HCT116 (cell line): ENCODE results near the gene IL23A. TPM values are rescaled to one million over a fixed set of nuclear protein-coding genes. Genes with fewer than 3 reads are reported as not detected.

Source experiments
- ATAC-seq: fragments of 200-7000 bp; cut with Tn5 transposase; 2 replicates; pipeline ENCODE4 v1.9.1; 2020; ENCODE audit warnings: mild to moderate bottlenecking, moderate library complexity
- BruUV-seq: library from RNA; stranded (reverse); fragments of 400-500 nt; replicated peaks from 2 replicates; lab custom pipeline; 2021; lab: Mats Ljungman, UMichigan
- CTCF ChIA-PET: fragments of 300-600 bp; sonication (Branson Sonifier 250); formaldehyde crosslinking; loops from one replicate; lab custom pipeline; 2021; ENCODE audit warnings: antibody characterized with exemption; lab: Charles Lee
- POLR2A ChIA-PET: fragments of 300-600, 350-600 bp; sonication (Branson Sonifier 250); formaldehyde crosslinking; loops from one replicate; lab custom pipeline; 2021; ENCODE audit warnings: antibody characterized with exemption; lab: Charles Lee
- RAD21 ChIA-PET, 2 experiments: fragments of 300-600 bp; sonication (Branson Sonifier 250); formaldehyde crosslinking; loops; one replicate each; lab custom pipeline; 2023; ENCODE audit warnings: low total read pairs in 2 of 2; ENCODE audit not compliant: uncharacterized antibody in 2 of 2, unreplicated experiment in 2 of 2, low non-redundant PET in 1 of 2; lab: Charles Lee
- DNase-seq: peaks from one replicate; pipeline ENCODE4 v3.0.0-alpha.2; 2010; ENCODE audit warnings: low read depth, low spot score
- H2AFZ ChIP-seq: fragments of 200-600 bp; shearing (Covaris generic), sonication (generic); 2 replicates; pipeline ENCODE4 v1.6.1; 2017; ENCODE audit warnings: low read depth, mixed run types, mixed read lengths, antibody characterized with exemption, low read length; ENCODE audit not compliant: poor library complexity, severe bottlenecking
- H3K27ac ChIP-seq: 2 replicates; pipeline ENCODE4 v1.5.1; 2012; ENCODE audit warnings: low read depth, low read length
- H3K27me3 ChIP-seq: fragments of 200-600 bp; sonication (generic); 2 replicates; pipeline ENCODE4 v1.6.1; 2016; ENCODE audit warnings: mixed run types, low read length, mixed read lengths; ENCODE audit not compliant: insufficient read depth
- H3K36me3 ChIP-seq, 2 experiments: fragments of 200-500 bp in 1 of 2; fragments of 200-600 bp in 1 of 2; sonication (Bioruptor generic) in 1 of 2; sonication (generic) in 1 of 2; 2 replicates each; pipeline versions ENCODE4 v1.5.1 to v1.6.1; 2014 to 2016; ENCODE audit warnings: low read length in 2 of 2, inconsistent platforms in 1 of 2, mixed read lengths in 1 of 2, mixed run types in 1 of 2; ENCODE audit not compliant: insufficient read depth in 2 of 2, control insufficient read depth in 1 of 2
- H3K4me1 ChIP-seq, 2 experiments: fragments of 200-600 bp in 1 of 2; sonication (generic) in 1 of 2; 2 replicates each; pipeline versions ENCODE4 v1.5.1 to v1.6.1; 2012 to 2017; ENCODE audit warnings: low read length in 2 of 2, inconsistent platforms in 1 of 2, mild to moderate bottlenecking in 1 of 2, mixed read lengths in 1 of 2, mixed run types in 1 of 2, moderate library complexity in 1 of 2; ENCODE audit not compliant: insufficient read depth in 2 of 2, control insufficient read depth in 1 of 2
- H3K4me2 ChIP-seq: fragments of 200-600 bp; sonication (generic); 2 replicates; pipeline ENCODE4 v1.6.1; 2017; ENCODE audit warnings: mixed run types, low read length, mixed read lengths
- H3K4me3 ChIP-seq, 2 experiments: fragments of 200-600 bp in 1 of 2; sonication (generic) in 1 of 2; replicated peaks in 1 of 2; 2 replicates each; pipeline ENCODE4 v1.5.1; 2011 to 2016; ENCODE audit warnings: low read length in 2 of 2, control low read depth in 1 of 2, low read depth in 1 of 2, mild to moderate bottlenecking in 1 of 2, mixed read lengths in 1 of 2, mixed run types in 1 of 2
- H3K79me2 ChIP-seq: fragments of 200-600 bp; sonication (generic); 2 replicates; pipeline ENCODE4 v1.6.1; 2017; ENCODE audit warnings: mild to moderate bottlenecking, mixed run types, low read length, moderate library complexity, mixed read lengths; ENCODE audit not compliant: insufficient read depth
- H3K9ac ChIP-seq: fragments of 200-600 bp; sonication (generic); 2 replicates; pipeline ENCODE4 v1.6.1; 2016; ENCODE audit warnings: low read length, mixed read lengths
- H3K9me2 ChIP-seq: fragments of 200-600 bp; sonication (generic), shearing (Covaris generic); 2 replicates; pipeline ENCODE4 v1.6.1; 2017; ENCODE audit warnings: mixed run types, mild to moderate bottlenecking, moderate library complexity; ENCODE audit not compliant: insufficient read depth
- H3K9me3 ChIP-seq, 2 experiments: fragments of 200-500 bp in 1 of 2; fragments of 200-600 bp in 1 of 2; sonication (Bioruptor generic) in 1 of 2; sonication (generic) in 1 of 2; 2 replicates each; pipeline ENCODE4 v1.6.1; 2014 to 2017; ENCODE audit warnings: low read length in 2 of 2, mixed read lengths in 2 of 2, inconsistent platforms in 1 of 2, low read depth in 1 of 2, mild to moderate bottlenecking in 1 of 2, mixed run types in 1 of 2, moderate library complexity in 1 of 2; ENCODE audit not compliant: control insufficient read depth in 1 of 2, insufficient read depth in 1 of 2
- H4K20me1 ChIP-seq: fragments of 200-600 bp; sonication (generic), shearing (Covaris generic); 2 replicates; pipeline ENCODE4 v1.6.1; 2017; ENCODE audit warnings: mixed run types, mild to moderate bottlenecking, moderate library complexity; ENCODE audit not compliant: insufficient read depth
- CEBPB ChIP-seq: IDR thresholded peaks from 2 replicates; pipeline ENCODE4 v1.6.1; 2012; ENCODE audit warnings: low read depth
- EGR1 ChIP-seq: IDR thresholded peaks from 2 replicates; pipeline ENCODE4 v1.6.1; 2012; ENCODE audit warnings: low read depth
- ELF1 ChIP-seq: IDR thresholded peaks from 2 replicates; pipeline ENCODE4 v1.6.1; 2012; ENCODE audit warnings: low read depth, borderline replicate concordance
- EZH2 ChIP-seq: fragments of 200-600 bp; sonication (generic); IDR thresholded peaks from 2 replicates; pipeline ENCODE4 v1.6.1; 2017; ENCODE audit warnings: antibody characterized with exemption, mixed run types
- EZH2phosphoT487 ChIP-seq: fragments of 200-600 bp; IDR thresholded peaks from 2 replicates; pipeline ENCODE4 v1.6.1; 2018; ENCODE audit warnings: antibody characterized with exemption, borderline replicate concordance
- FOSL1 ChIP-seq: IDR thresholded peaks from 2 replicates; pipeline ENCODE4 v1.6.1; 2012; ENCODE audit warnings: low read depth
- JUND ChIP-seq: IDR thresholded peaks from 2 replicates; pipeline ENCODE4 v1.6.1; 2012
- POLR2A ChIP-seq: IDR thresholded peaks from 2 replicates; pipeline ENCODE4 v1.7.0; 2011; ENCODE audit warnings: borderline replicate concordance; ENCODE audit not compliant: insufficient read depth, insufficient read length; ENCODE audit errors: extremely low read depth
- POLR2AphosphoS5 ChIP-seq: IDR thresholded peaks from 2 replicates; pipeline ENCODE4 v1.6.1; 2011; ENCODE audit warnings: mild to moderate bottlenecking, low read depth, low read length, moderate library complexity
- RAD21 ChIP-seq: IDR thresholded peaks from 2 replicates; pipeline ENCODE4 v1.6.1; 2012; ENCODE audit warnings: low read depth, mild to moderate bottlenecking
- SIN3A ChIP-seq: IDR thresholded peaks from 2 replicates; pipeline ENCODE4 v1.6.1; 2012; ENCODE audit warnings: low read depth
- SP1 ChIP-seq: IDR thresholded peaks from 2 replicates; pipeline ENCODE4 v1.6.1; 2012; ENCODE audit warnings: low read depth
- SRF ChIP-seq: IDR thresholded peaks from 2 replicates; pipeline ENCODE4 v1.6.1; 2012; ENCODE audit warnings: low read depth
- TCF7L2 ChIP-seq: IDR thresholded peaks from 2 replicates; pipeline ENCODE4 v1.7.0; 2011; ENCODE audit warnings: borderline replicate concordance, inconsistent platforms; ENCODE audit not compliant: insufficient read depth, insufficient read length; ENCODE audit errors: extremely low read depth
- YY1 ChIP-seq: IDR thresholded peaks from 2 replicates; pipeline ENCODE4 v1.6.1; 2011; ENCODE audit warnings: low read length, low read depth, moderate library complexity, mild to moderate bottlenecking; ENCODE audit not compliant: insufficient replicate concordance; ENCODE audit errors: extremely low read depth
- ZFX ChIP-seq: fragments of 450-650 bp; IDR thresholded peaks from 2 replicates; pipeline ENCODE4 v1.6.1; 2017
- intact Hi-C: fragments of 100-400 bp; cut with micrococcal nuclease; formaldehyde crosslinking; loops from 2 replicates; pipeline ENCODE4 v1.10.0; 2022
- total RNA-seq: library from RNA; stranded (reverse); gene quantifications from one replicate; pipeline ENCODE4 v1.2.1, GENCODE V29; 2021; ENCODE audit not compliant: unreplicated experiment
- TF ChIP-seq, protein P1 (sequence below): IDR thresholded peaks from 2 replicates; pipeline ENCODE4 v1.6.1; 2012
- TF ChIP-seq, protein P2 (sequence below): IDR thresholded peaks from 2 replicates; pipeline ENCODE4 v1.6.1; 2011; ENCODE audit warnings: mild to moderate bottlenecking, low read length, moderate library complexity; ENCODE audit not compliant: insufficient replicate concordance; ENCODE audit errors: extremely low read depth
- TF ChIP-seq, protein P3 (sequence below): IDR thresholded peaks from 2 replicates; pipeline ENCODE4 v1.6.1; 2012; ENCODE audit warnings: low read depth

IL23A gene
- total RNA-seq, 1 experiment from 2014 or later, result 0.59 TPM

DNA sequence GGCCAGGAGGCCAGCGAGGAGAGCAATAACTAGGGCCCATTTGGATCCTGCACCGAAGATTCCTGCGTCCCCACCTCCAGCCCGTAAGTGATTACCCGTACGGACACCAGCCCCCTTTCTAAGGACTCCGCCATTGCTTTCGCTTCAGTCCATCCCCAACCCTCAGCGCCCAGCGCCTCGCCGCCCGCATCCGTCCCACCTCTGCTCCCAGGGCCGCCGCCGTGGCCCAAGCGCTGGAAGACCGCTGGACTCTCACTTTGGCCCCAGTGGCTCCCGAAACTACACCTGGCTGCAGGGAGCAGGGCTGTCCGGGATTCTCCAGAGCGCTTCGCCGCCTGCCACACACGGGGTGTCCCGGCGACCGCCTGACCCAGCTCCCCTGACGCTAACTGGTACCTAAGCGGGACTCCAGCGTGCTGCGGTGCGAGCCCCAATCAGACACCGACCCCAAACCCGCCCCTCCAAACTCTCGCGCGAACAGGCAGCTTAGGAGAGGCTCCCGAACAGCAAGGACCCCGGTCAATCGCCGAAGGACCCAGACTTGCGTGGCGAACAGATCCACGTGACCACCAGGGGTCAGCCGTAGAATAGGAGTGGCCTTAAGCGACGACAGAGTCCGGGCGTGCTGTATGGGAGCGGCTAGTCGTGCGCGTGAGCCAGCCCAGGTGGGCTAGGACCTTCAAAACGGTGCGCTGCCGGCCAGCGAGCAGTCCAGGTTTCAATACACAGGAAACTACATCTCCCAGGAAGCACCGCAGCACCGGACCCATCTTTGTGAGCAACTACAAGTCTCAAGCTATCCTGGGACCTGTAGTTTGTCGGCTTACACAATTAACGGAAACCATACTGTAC lies 22.8 kb upstream of the IL23A start, which contains the start of gene CNPY2:
Gene CNPY2 (minus strand): TSS at position 367 of the 852 bp plus-strand sequence. CDS start 771 bp downstream, outside the sequence.
- Histone ChIP-seq H3K36me3 (peaks cover 6 to 9% of the 10 kb centered on the region in 2 experiments; a peak in 3 of 4 replicates), H4K20me1 (no peaks in the 10 kb centered on the region), H3K9me2 (no peaks in the 10 kb centered on the region), H3K4me1 (peaks cover 6 to 16% of the 10 kb centered on the region in 2 experiments; a peak in 3 of 4 replicates), H3K9ac (peak within 1 kb of the TSS; percentile 97), H2AFZ (no peak within 1 kb of the TSS), H3K79me2 (peaks cover 19% of the 10 kb centered on the region), H3K9me3 (no peaks in the 10 kb centered on the region), H3K4me2 (peak within 1 kb of the TSS; percentile 95), H3K27ac (peak within 1 kb of the TSS; percentile 79), H3K27me3 (no peaks in the 10 kb centered on the region), H3K4me3 (peak within 1 kb of the TSS; percentile 95 to 99)
- no TSS peak for BruUV-seq
- ATAC-seq (peak; percentile 92), DNase-seq (peak; percentile 99)
- ChIA-PET RAD21 (interaction anchor here in 1 of 2 experiments (0.9 to 1.5 kb wide), 2 partner anchors 44 to 148 kb away, joined by 3 to 7 read pairs; partner anchors contain the start of gene STAT2), POLR2A (interaction anchor here (0.9 to 1.7 kb wide), 7 partner anchors 17 to 148 kb away, joined by 3 to 15 read pairs (median 4); partner anchors contain the start of genes PAN2, RNF41 and STAT2), CTCF (interaction anchor here (0.6 to 2.7 kb wide), 9 partner anchors 17 to 321 kb away, joined by 3 to 17 read pairs (median 5); partner anchors contain the start of genes COQ10A, PAN2 and STAT2)
- intact Hi-C loops, result loop anchor here (1.0 to 5.0 kb wide), 2 partner anchors 16 to 146 kb away; partner anchors contain the start of gene CS
- TF ChIP-seq YY1, result peak; percentile 67
- TF ChIP-seq EGR1, result no peak
- TF ChIP-seq SP1, result peak; percentile 33; the same call in 1 of the 2 replicates
- TF ChIP-seq SRF, result no peak
- TF ChIP-seq FOSL1, result no peak
- TF ChIP-seq POLR2AphosphoS5, result peak; percentile 87
- TF ChIP-seq, protein P1, sequence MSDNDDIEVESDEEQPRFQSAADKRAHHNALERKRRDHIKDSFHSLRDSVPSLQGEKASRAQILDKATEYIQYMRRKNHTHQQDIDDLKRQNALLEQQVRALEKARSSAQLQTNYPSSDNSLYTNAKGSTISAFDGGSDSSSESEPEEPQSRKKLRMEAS, result peak; percentile 89
- TF ChIP-seq, protein P2, sequence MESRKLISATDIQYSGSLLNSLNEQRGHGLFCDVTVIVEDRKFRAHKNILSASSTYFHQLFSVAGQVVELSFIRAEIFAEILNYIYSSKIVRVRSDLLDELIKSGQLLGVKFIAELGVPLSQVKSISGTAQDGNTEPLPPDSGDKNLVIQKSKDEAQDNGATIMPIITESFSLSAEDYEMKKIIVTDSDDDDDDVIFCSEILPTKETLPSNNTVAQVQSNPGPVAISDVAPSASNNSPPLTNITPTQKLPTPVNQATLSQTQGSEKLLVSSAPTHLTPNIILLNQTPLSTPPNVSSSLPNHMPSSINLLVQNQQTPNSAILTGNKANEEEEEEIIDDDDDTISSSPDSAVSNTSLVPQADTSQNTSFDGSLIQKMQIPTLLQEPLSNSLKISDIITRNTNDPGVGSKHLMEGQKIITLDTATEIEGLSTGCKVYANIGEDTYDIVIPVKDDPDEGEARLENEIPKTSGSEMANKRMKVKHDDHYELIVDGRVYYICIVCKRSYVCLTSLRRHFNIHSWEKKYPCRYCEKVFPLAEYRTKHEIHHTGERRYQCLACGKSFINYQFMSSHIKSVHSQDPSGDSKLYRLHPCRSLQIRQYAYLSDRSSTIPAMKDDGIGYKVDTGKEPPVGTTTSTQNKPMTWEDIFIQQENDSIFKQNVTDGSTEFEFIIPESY, result peak; percentile 94
- peak; percentile 56; the same call in 1 of the 2 replicates for TF ChIP-seq ZFX
- peak; percentile 70 for TF ChIP-seq TCF7L2
- TF ChIP-seq SIN3A, result peak; percentile 54; the same call in 1 of the 2 replicates
- no peak for TF ChIP-seq JUND
- TF ChIP-seq, protein P3, sequence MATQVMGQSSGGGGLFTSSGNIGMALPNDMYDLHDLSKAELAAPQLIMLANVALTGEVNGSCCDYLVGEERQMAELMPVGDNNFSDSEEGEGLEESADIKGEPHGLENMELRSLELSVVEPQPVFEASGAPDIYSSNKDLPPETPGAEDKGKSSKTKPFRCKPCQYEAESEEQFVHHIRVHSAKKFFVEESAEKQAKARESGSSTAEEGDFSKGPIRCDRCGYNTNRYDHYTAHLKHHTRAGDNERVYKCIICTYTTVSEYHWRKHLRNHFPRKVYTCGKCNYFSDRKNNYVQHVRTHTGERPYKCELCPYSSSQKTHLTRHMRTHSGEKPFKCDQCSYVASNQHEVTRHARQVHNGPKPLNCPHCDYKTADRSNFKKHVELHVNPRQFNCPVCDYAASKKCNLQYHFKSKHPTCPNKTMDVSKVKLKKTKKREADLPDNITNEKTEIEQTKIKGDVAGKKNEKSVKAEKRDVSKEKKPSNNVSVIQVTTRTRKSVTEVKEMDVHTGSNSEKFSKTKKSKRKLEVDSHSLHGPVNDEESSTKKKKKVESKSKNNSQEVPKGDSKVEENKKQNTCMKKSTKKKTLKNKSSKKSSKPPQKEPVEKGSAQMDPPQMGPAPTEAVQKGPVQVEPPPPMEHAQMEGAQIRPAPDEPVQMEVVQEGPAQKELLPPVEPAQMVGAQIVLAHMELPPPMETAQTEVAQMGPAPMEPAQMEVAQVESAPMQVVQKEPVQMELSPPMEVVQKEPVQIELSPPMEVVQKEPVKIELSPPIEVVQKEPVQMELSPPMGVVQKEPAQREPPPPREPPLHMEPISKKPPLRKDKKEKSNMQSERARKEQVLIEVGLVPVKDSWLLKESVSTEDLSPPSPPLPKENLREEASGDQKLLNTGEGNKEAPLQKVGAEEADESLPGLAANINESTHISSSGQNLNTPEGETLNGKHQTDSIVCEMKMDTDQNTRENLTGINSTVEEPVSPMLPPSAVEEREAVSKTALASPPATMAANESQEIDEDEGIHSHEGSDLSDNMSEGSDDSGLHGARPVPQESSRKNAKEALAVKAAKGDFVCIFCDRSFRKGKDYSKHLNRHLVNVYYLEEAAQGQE, result no peak
- no peak for TF ChIP-seq CEBPB
- TF ChIP-seq ELF1, result no peak
- no peak for TF ChIP-seq EZH2
- peak; percentile 45 for TF ChIP-seq POLR2A
- peak; percentile 67 for TF ChIP-seq RAD21
- TF ChIP-seq EZH2phosphoT487, result no peak
